GM08714 (cell line): ENCODE results near the gene DDX10.

Source experiments
- H3K4me3 ChIP-seq: fragments of 200-500 bp; sonication (Bioruptor generic); 2 replicates; pipeline ENCODE4 v1.5.1; 2014; ENCODE audit warnings: mild to moderate bottlenecking, low read length, inconsistent platforms
- ZNF274 ChIP-seq: IDR thresholded peaks from 2 replicates; pipeline ENCODE4 v1.6.1; 2012; ENCODE audit warnings: mild to moderate bottlenecking, low read depth, low read length

DDX10 gene

GRCh38 chr11:108886005-108886659 is 221.3 kb downstream of the DDX10 start:
- no peak overlapping the region for H3K4me3 ChIP-seq
- no peak for TF ChIP-seq ZNF274

- H3K4me3 ChIP-seq, result no peak overlapping the region
- TF ChIP-seq ZNF274, result no peak
Observed at GRCh38 chr11:108886660-108887009, 221.8 kb downstream of the DDX10 start.

- TF ChIP-seq ZNF274, result no peak
Observed at GRCh38 chr11:108887436-108888238, 222.8 kb downstream of the DDX10 start.

GRCh38 chr11:108890482-108891105 is 225.7 kb downstream of the DDX10 start:
- H3K4me3 ChIP-seq, result no peak overlapping the region
- no peak for TF ChIP-seq ZNF274

More at GRCh38 chr11:108887436-108888238, 222.8 kb downstream of the DDX10 start:
- H3K4me3 ChIP-seq, result no peak overlapping the region

GRCh38 chr11:108891143-108891542 is 226.3 kb downstream of the DDX10 start:
- no peak for TF ChIP-seq ZNF274
- H3K4me3 ChIP-seq, result no peak overlapping the region

GRCh38 chr11:108891909-108892511 is 227.1 kb downstream of the DDX10 start:
- no peak for TF ChIP-seq ZNF274
- no peak overlapping the region for H3K4me3 ChIP-seq

GRCh38 chr11:108895579-108896480 is 231.0 kb downstream of the DDX10 start:
- TF ChIP-seq ZNF274, result no peak
- no peak overlapping the region for H3K4me3 ChIP-seq

GRCh38 chr11:108897071-108897481 is 232.2 kb downstream of the DDX10 start:
- no peak for TF ChIP-seq ZNF274
- H3K4me3 ChIP-seq, result no peak overlapping the region

GRCh38 chr11:108897916-108898315 is 233.0 kb downstream of the DDX10 start:
- no peak overlapping the region for H3K4me3 ChIP-seq

GRCh38 chr11:108901359-108901758 is 236.5 kb downstream of the DDX10 start:
- TF ChIP-seq ZNF274, result no peak
- H3K4me3 ChIP-seq, result no peak overlapping the region

More at GRCh38 chr11:108897916-108898315, 233.0 kb downstream of the DDX10 start:
- no peak for TF ChIP-seq ZNF274

- TF ChIP-seq ZNF274, result no peak
- no peak overlapping the region for H3K4me3 ChIP-seq
Observed at GRCh38 chr11:108902027-108902469, 237.2 kb downstream of the DDX10 start.

- no peak for TF ChIP-seq ZNF274
- no peak overlapping the region for H3K4me3 ChIP-seq
Observed at GRCh38 chr11:108904480-108904879, 239.6 kb downstream of the DDX10 start.

GRCh38 chr11:108906329-108906728 is 241.5 kb downstream of the DDX10 start:
- TF ChIP-seq ZNF274, result no peak
- H3K4me3 ChIP-seq, result no peak overlapping the region
